Stimulated activated naive CD4-positive, alpha-beta T cell treated with Interleukin-2 at 50 U/mL for 16 hours (primary cell): Measurements from ENCODE around the gene KLHDC8A.

Experiments
- DNase-seq: peaks from one replicate; lab custom pipeline; 2025; lab: John Stamatoyannopoulos, UW

The KLHDC8A gene

DNA sequence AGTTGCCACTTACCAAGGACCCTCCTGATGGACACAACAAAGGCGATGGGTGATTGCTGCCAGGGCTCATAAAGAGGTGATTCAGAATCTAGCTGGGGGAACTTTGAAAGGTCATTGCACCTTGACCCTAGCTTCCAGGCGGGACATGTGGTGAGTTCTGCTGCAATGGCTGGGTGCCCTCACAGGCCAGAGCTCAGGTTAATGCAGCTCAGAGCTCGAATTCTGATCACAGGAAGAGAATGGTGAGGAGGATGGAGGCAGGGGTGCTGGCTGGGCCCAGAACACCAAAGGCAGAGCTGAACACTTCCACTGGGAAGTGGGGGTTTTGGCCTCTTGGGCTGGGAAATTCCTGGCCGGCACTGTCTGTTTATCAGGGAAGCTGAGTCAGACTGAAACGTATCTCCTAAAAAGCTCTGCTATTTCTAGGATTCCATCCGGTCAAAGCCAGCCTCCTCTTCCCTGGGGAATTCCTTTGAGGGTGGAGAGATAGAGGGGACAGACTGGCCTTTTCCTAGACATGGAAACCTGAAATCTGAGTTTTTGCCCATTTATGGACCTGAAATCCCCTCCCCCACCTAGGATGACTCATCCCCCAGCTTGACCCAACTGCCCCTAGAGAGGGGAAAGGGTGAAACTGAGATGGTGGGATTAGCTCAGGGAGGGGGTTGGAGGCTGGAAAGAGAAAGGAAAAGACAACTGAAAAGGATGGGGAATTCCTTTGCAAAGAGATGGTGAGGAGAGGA, 62.4 kb downstream of the KLHDC8A start:
- no peak for DNase-seq

- no peak for DNase-seq
Observed at GRCh38 chr1:205293350-205294074, 63.2 kb downstream of the KLHDC8A start.

DNA sequence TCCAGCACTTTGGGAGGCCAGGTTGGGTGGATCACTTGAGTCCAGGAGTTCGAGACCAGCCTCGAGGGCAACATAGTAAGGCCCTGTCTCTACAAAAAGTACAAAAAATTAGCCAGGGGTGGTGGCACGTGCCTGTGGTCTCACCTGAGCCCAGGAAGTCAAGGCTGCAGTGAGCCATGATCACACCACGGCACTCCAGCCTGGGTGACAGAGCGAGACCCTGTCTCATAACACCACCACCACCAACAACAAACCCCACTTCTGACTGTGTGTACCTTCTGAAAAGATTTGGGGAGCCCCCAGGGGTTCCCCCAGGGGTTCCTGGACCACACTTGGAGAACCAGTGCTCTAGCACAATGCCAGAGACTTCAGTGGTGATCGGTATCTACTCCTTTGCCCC, 65.1 kb downstream of the KLHDC8A start:
- no peak for DNase-seq

DNA sequence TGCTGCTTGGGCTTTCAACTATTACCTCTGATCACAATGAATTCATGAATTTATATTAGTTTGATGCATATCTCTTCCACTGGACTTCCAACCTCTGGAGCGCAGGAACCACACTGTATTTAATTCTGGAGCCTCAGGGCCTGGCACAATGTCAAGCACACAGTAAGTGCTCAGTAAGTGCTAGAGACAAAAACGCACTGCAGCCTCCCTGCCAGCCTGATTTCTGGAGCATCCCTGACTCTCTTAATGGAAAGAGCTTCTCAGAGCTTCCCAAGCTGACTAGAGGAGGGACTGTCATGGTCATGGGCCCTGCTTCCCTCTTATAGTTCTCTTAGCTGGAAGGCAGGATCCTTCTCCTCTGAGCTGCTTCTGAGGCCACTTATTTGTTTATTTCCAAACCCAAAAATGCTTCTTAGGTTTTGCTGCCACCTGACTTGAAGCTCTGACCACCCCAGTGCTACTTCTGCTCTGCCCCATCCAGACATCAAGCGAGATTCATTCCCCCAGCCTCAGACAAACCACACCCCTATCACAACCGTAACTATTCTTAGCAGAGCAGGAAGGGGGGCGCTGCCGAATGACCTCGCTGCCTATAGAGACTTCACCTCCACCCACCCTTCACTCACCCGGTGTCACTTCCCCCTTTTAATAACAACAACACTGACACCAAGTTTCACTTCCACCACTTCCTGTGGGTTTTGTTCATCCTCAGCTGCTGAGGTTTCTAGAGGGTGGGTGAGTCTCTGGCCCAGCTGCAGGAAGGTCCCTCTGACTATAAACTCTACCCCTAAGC, 68.8 kb downstream of the KLHDC8A start:
- peak; percentile 79 for DNase-seq

- DNase-seq, result no peak
Observed at GRCh38 chr1:205287076-205287475, 69.6 kb downstream of the KLHDC8A start.

GRCh38 chr1:205286335-205286950, 70.3 kb downstream of the KLHDC8A start:
- DNase-seq, result peak; percentile 41
